Ishikawa (cell line): ENCODE results near the gene NBEAL2.

Experiments used
- CEBPB ChIP-seq: IDR thresholded peaks from 2 replicates; pipeline ENCODE4 v1.6.1; 2012
- CREB1 ChIP-seq: IDR thresholded peaks from 2 replicates; pipeline ENCODE4 v1.6.1; 2012; ENCODE audit warnings: low read depth
- EGR1 ChIP-seq: IDR thresholded peaks from 2 replicates; pipeline ENCODE4 v1.6.1; 2012
- EP300 ChIP-seq: IDR thresholded peaks from 2 replicates; pipeline ENCODE4 v1.6.1; 2012; ENCODE audit warnings: borderline replicate concordance
- FOXM1 ChIP-seq: IDR thresholded peaks from 2 replicates; pipeline ENCODE4 v1.6.1; 2012; ENCODE audit warnings: low read depth, borderline replicate concordance
- NFIC ChIP-seq: IDR thresholded peaks from 2 replicates; pipeline ENCODE4 v1.6.1; 2012
- RAD21 ChIP-seq: IDR thresholded peaks from 2 replicates; pipeline ENCODE4 v1.6.1; 2012; ENCODE audit warnings: low read depth
- TAF1 ChIP-seq: IDR thresholded peaks from 2 replicates; pipeline ENCODE4 v1.6.1; 2012; ENCODE audit warnings: low read depth, mild to moderate bottlenecking
- TCF12 ChIP-seq: IDR thresholded peaks from 2 replicates; pipeline ENCODE4 v1.6.1; 2012; ENCODE audit warnings: low read depth
- TEAD4 ChIP-seq: IDR thresholded peaks from 2 replicates; pipeline ENCODE4 v1.6.1; 2012
- YY1 ChIP-seq: IDR thresholded peaks from 2 replicates; pipeline ENCODE4 v1.6.1; 2012; ENCODE audit warnings: low read depth
- ZBTB7A ChIP-seq: IDR thresholded peaks from 2 replicates; pipeline ENCODE4 v1.6.1; 2012; ENCODE audit warnings: low read depth
- TF ChIP-seq, protein P1 (sequence below): IDR thresholded peaks from 2 replicates; pipeline ENCODE4 v1.6.1; 2012; ENCODE audit warnings: low read depth, mild to moderate bottlenecking
- TF ChIP-seq, protein P2 (sequence below): IDR thresholded peaks from 2 replicates; pipeline ENCODE4 v1.6.1; 2012
- TF ChIP-seq, protein P3 (sequence below): IDR thresholded peaks from 2 replicates; pipeline ENCODE4 v1.6.1; 2012

Gene NBEAL2

DNA sequence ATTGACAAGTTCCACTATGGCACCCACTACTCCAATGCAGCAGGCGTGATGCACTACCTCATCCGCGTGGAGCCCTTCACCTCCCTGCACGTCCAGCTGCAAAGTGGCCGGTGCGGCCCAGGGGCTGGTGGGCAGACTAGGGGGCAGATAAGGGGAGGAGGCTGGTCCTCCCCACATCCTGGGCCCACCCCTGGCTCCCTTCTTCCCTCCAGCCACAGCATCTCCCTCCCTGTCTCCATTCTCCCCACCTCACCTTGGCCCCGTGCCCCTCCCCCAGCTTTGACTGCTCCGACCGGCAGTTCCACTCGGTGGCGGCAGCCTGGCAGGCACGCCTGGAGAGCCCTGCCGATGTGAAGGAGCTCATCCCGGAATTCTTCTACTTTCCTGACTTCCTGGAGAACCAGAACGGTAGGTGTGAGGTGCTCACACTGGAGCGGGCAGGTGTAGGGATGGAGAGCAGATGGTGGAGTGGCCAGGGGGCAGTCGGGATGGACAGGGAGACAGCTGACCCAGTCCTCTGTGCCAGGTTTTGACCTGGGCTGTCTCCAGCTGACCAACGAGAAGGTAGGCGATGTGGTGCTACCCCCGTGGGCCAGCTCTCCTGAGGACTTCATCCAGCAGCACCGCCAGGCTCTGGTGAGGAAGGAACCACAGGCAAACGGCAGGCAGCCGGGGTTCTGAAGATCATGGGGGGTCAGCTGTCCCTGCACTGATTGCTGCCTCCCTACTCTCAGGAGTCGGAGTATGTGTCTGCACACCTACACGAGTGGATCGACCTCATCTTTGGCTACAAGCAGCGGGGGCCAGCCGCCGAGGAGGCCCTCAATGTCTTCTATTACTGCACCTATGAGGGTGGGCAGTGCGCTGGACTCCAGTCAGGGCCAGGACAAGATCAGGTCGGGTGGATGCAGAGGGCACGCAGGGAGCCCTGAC lies 26.0 kb downstream of the NBEAL2 start:
- TF ChIP-seq EGR1: no peak
- TF ChIP-seq FOXM1: no peak
- no peak for TF ChIP-seq ZBTB7A
- TF ChIP-seq, protein P1, sequence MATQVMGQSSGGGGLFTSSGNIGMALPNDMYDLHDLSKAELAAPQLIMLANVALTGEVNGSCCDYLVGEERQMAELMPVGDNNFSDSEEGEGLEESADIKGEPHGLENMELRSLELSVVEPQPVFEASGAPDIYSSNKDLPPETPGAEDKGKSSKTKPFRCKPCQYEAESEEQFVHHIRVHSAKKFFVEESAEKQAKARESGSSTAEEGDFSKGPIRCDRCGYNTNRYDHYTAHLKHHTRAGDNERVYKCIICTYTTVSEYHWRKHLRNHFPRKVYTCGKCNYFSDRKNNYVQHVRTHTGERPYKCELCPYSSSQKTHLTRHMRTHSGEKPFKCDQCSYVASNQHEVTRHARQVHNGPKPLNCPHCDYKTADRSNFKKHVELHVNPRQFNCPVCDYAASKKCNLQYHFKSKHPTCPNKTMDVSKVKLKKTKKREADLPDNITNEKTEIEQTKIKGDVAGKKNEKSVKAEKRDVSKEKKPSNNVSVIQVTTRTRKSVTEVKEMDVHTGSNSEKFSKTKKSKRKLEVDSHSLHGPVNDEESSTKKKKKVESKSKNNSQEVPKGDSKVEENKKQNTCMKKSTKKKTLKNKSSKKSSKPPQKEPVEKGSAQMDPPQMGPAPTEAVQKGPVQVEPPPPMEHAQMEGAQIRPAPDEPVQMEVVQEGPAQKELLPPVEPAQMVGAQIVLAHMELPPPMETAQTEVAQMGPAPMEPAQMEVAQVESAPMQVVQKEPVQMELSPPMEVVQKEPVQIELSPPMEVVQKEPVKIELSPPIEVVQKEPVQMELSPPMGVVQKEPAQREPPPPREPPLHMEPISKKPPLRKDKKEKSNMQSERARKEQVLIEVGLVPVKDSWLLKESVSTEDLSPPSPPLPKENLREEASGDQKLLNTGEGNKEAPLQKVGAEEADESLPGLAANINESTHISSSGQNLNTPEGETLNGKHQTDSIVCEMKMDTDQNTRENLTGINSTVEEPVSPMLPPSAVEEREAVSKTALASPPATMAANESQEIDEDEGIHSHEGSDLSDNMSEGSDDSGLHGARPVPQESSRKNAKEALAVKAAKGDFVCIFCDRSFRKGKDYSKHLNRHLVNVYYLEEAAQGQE: no peak
- TF ChIP-seq, protein P2, sequence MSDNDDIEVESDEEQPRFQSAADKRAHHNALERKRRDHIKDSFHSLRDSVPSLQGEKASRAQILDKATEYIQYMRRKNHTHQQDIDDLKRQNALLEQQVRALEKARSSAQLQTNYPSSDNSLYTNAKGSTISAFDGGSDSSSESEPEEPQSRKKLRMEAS: no peak

DNA sequence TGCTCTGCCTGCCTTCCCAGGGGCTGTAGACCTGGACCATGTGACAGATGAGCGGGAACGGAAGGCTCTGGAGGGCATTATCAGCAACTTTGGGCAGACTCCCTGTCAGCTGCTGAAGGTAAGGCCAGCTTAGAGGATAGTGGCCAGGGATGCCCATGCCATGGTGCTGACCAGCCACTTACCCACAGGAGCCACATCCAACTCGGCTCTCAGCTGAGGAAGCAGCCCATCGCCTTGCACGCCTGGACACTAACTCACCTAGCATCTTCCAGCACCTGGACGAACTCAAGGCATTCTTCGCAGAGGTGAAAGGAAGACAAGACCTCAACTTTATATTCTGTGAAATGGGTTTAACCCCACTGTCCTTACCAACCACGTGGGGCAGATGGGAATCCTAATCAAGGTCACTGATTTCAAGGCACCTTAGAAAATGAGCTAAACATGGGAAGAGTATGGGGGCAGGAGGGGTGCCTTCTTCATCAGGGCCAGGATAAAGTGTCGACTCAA lies 26.7 kb downstream of the NBEAL2 start:
- no peak for TF ChIP-seq CEBPB
- no peak for TF ChIP-seq YY1
- TF ChIP-seq TCF12: no peak
- TF ChIP-seq RAD21: no peak
- TF ChIP-seq, protein P1: no peak
- no peak for TF ChIP-seq FOXM1
- TF ChIP-seq, protein P3, sequence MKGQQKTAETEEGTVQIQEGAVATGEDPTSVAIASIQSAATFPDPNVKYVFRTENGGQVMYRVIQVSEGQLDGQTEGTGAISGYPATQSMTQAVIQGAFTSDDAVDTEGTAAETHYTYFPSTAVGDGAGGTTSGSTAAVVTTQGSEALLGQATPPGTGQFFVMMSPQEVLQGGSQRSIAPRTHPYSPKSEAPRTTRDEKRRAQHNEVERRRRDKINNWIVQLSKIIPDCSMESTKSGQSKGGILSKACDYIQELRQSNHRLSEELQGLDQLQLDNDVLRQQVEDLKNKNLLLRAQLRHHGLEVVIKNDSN: no peak
- no peak for TF ChIP-seq CREB1
- no peak for TF ChIP-seq TEAD4
- TF ChIP-seq ZBTB7A: no peak
- TF ChIP-seq TAF1: no peak
- no peak for TF ChIP-seq NFIC
- TF ChIP-seq EGR1: no peak
- TF ChIP-seq, protein P2: no peak
- TF ChIP-seq EP300: no peak

DNA sequence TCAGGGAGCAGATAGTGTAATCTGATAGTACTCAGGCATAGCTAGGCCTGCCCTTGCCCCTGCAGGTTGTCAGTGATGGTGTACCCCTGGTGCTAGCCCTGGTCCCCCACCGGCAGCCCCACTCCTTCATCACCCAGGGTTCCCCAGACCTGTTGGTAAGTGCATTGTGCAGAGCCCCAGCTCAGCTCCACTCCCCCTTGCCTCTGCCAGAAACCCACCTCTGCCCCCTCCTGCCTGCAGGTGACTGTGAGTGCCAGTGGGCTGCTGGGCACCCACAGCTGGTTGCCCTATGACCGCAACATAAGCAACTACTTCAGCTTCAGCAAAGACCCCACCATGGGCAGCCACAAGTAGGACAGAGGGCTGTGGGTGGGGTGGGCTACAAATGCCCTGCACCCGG lies 27.5 kb downstream of the NBEAL2 start:
- TF ChIP-seq TEAD4 (no peak), CREB1 (no peak), FOXM1 (no peak), YY1 (no peak), EGR1 (no peak), NFIC (no peak), CEBPB (no peak), RAD21 (no peak), EP300 (no peak), ZBTB7A (no peak), TCF12 (no peak), TAF1 (no peak)
- TF ChIP-seq, protein P3: no peak
- TF ChIP-seq, protein P1: no peak
- TF ChIP-seq, protein P2: no peak
